SH-SY5Y (cell line): Measurements from ENCODE around the gene UBXN2A.

ENCODE experiments used
- GATA2 ChIP-seq: IDR thresholded peaks from 2 replicates; pipeline ENCODE4 v1.6.1; 2011; ENCODE audit warnings: mild to moderate bottlenecking, low read depth, low read length
- GATA3 ChIP-seq: IDR thresholded peaks from 2 replicates; pipeline ENCODE4 v1.6.1; 2011; ENCODE audit warnings: low read depth, mild to moderate bottlenecking, low read length, moderate library complexity

- TF ChIP-seq GATA2 = no peak
- TF ChIP-seq GATA3 = no peak
Measured at GRCh38 chr2:24009367-24009679, 69.1 kb downstream of the UBXN2A start.
